Endothelial cell of umbilical vein (primary cell): Measurements from ENCODE around the gene MGST3. TPM values are rescaled to one million over a fixed set of nuclear protein-coding genes. Genes with fewer than 3 reads are reported as not detected.

ENCODE experiments used
- BruUV-seq: library from RNA; stranded (reverse); fragments of 400-500 nt; replicated peaks from 2 replicates; lab custom pipeline; 2021; lab: Mats Ljungman, UMichigan
- CTCF ChIA-PET: fragments of 300-600, 350-600 bp; sonication (Branson Sonifier 250); formaldehyde crosslinking; loops from one replicate; lab custom pipeline; 2021; ENCODE audit warnings: antibody characterized with exemption, inconsistent platforms; lab: Charles Lee
- POLR2A ChIA-PET: fragments of 300-600, 350-600 bp; sonication (Branson Sonifier 250); formaldehyde crosslinking; loops from one replicate; lab custom pipeline; 2021; ENCODE audit warnings: antibody characterized with exemption, inconsistent platforms; lab: Charles Lee
- DNase-seq: peaks from one replicate; pipeline ENCODE4 v3.0.0-alpha.2; 2011; ENCODE audit warnings: low read depth, low spot score
- FAIRE-seq: peaks from 2 replicates; lab custom pipeline; 2011; peaks lifted over from hg19 to GRCh38; lab: Jason Lieb, UNC
- H2AFZ ChIP-seq: 2 replicates; pipeline ENCODE4 v1.6.0; 2012; ENCODE audit warnings: low read depth, low read length, control low read depth, inconsistent platforms
- H3K27ac ChIP-seq: 2 replicates; pipeline ENCODE4 v1.5.1; 2011; ENCODE audit warnings: low read depth, mild to moderate bottlenecking, control low read depth, low read length, moderate library complexity; ENCODE audit not compliant: insufficient read depth
- H3K27me3 ChIP-seq, 2 experiments: 2 replicates each; pipeline versions ENCODE4 v1.6.0 to v1.6.1; 2011; ENCODE audit warnings: low read length in 2 of 2, mixed read lengths in 1 of 2; ENCODE audit not compliant: control insufficient read depth in 2 of 2, insufficient read depth in 2 of 2
- H3K36me3 ChIP-seq, 2 experiments: 2 replicates in 1 of 2; 3 replicates in 1 of 2; pipeline ENCODE4 v1.5.1; 2011; ENCODE audit warnings: low read length in 2 of 2, mild to moderate bottlenecking in 1 of 2, moderate library complexity in 1 of 2; ENCODE audit not compliant: control insufficient read depth in 2 of 2, insufficient read depth in 2 of 2; ENCODE audit errors: extremely low read depth in 1 of 2
- H3K4me1 ChIP-seq: 3 replicates; pipeline ENCODE4 v1.5.1; 2011; ENCODE audit warnings: mild to moderate bottlenecking, low read length; ENCODE audit not compliant: control insufficient read depth, insufficient read depth; ENCODE audit errors: extremely low read depth
- H3K4me2 ChIP-seq: 2 replicates; pipeline ENCODE4 v1.6.1; 2011; ENCODE audit warnings: low read length, control low read depth, mixed read lengths; ENCODE audit not compliant: insufficient read depth
- H3K4me3 ChIP-seq, 3 experiments: fragments of 200-600 bp in 1 of 3; sonication (generic), shearing (Covaris generic) in 1 of 3; replicated peaks in 1 of 3; 2 replicates each; pipeline ENCODE4 v1.5.1; 2011 to 2016; ENCODE audit warnings: control low read depth in 3 of 3, low read length in 3 of 3, mild to moderate bottlenecking in 2 of 3, inconsistent platforms in 1 of 3, low read depth in 1 of 3, moderate library complexity in 1 of 3; ENCODE audit not compliant: insufficient read depth in 1 of 3
- H3K79me2 ChIP-seq: 2 replicates; pipeline ENCODE4 v1.6.0; 2012; ENCODE audit warnings: low read length, inconsistent platforms; ENCODE audit not compliant: control insufficient read depth, insufficient read depth
- H3K9ac ChIP-seq: replicated peaks from 2 replicates; pipeline ENCODE3; 2011; ENCODE audit warnings: low read length, control low read depth; ENCODE audit not compliant: insufficient read depth; ENCODE audit errors: extremely low read depth
- H3K9me1 ChIP-seq: replicated peaks from 3 replicates; pipeline ENCODE4 v1.6.0; 2011; ENCODE audit warnings: mild to moderate bottlenecking, low read length; ENCODE audit not compliant: control insufficient read depth, insufficient read depth; ENCODE audit errors: extremely low read depth
- H3K9me3 ChIP-seq: replicated peaks from 2 replicates; pipeline ENCODE4 v1.5.1; 2012; ENCODE audit warnings: low read length, inconsistent platforms; ENCODE audit not compliant: control insufficient read depth, insufficient read depth
- H4K20me1 ChIP-seq: replicated peaks from 2 replicates; pipeline ENCODE3; 2011; ENCODE audit warnings: mild to moderate bottlenecking, low read length; ENCODE audit not compliant: control insufficient read depth, insufficient read depth; ENCODE audit errors: extremely low read depth
- FOS ChIP-seq: IDR thresholded peaks from 2 replicates; pipeline ENCODE4 v1.6.1; 2011; ENCODE audit warnings: mild to moderate bottlenecking, low read length, moderate library complexity, borderline replicate concordance; ENCODE audit not compliant: insufficient read depth
- GATA2 ChIP-seq: IDR thresholded peaks from 2 replicates; pipeline ENCODE4 v1.7.0; 2011; ENCODE audit warnings: low read depth, mild to moderate bottlenecking, moderate library complexity, mixed read lengths, low read length; ENCODE audit not compliant: insufficient read length, insufficient read depth
- MYC ChIP-seq: IDR thresholded peaks from one replicate; pipeline ENCODE4 v1.6.1; 2011; ENCODE audit warnings: mild to moderate bottlenecking, low read depth, low read length
- POLR2A ChIP-seq: IDR thresholded peaks from 2 replicates; pipeline ENCODE4 v1.6.1; 2012; ENCODE audit warnings: low read depth, mild to moderate bottlenecking, control low read depth, low read length
- POLR2AphosphoS5 ChIP-seq: IDR thresholded peaks from 2 replicates; pipeline ENCODE4 v1.6.1; 2012; ENCODE audit warnings: low read depth, mild to moderate bottlenecking, control low read depth, low read length, moderate library complexity; ENCODE audit not compliant: insufficient read depth
- dilution Hi-C: fragments of 300-500 bp; cut with MboI; formaldehyde crosslinking; loops from one replicate; pipeline ENCODE4 v1.15.0; 2019; ENCODE audit warnings: low sequenced_read_pairs; ENCODE audit not compliant: extremely low pct_ligation_motif_present
- intact Hi-C: fragments of 100-400 bp; cut with micrococcal nuclease; formaldehyde crosslinking; loops from one replicate; pipeline ENCODE4 v1.10.0; 2022
- polyA plus RNA-seq, 4 experiments: library from polyadenylated mRNA; depleted of rRNA in 3 of 4; stranded (reverse) in 3 of 4; unstranded in 1 of 4; fragments of >200 nt; gene quantifications; 2 replicates each; pipeline versions ENCODE4 v1.2.1 to v1.2.3, GENCODE V29; 2011 to 2012; ENCODE audit warnings: missing spikeins in 1 of 4
- total RNA-seq: library from RNA; stranded (reverse); gene quantifications from 2 replicates; pipeline ENCODE4 v1.2.3, GENCODE V29; 2021

Gene MGST3
- total and polyA plus RNA-seq, 2 donors (not counting 3 experiments of a cell fraction or from before 2014, with no cell fraction given) = 164 to 288 TPM

DNA sequence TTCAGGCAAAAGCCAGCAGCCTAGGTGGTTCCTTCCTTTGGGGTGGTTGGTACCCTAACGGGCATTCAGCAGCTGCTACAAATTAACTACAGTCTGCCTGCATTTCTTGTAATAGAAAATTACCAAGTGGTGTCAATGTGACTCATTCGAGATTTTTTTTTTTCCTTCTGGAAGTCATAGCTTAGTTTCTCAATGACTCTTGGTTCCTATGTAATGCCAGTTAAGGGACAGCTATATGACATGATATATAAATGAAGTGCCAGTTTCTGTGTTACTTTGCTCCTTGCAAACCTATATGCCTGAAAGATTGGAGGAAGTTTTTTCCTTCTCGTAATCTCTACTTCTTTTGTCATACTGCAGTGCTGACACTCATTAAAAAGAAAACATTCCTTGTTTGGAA lies 2.6 kb downstream of the MGST3 start:
- BruUV-seq = no TSS peak
- dilution Hi-C loops (no loop called here), intact Hi-C loops (no loop called here)
- peak; percentile 5 for DNase-seq
- ChIA-PET CTCF (interaction anchor here (0.7 to 1.2 kb wide), 4 partner anchors 14 to 288 kb away, joined by 3 to 4 read pairs (median 3); partner anchors contain the start of gene ALDH9A1), POLR2A (no interaction called here)
- Histone ChIP-seq H3K27me3 (peaks cover 3 to 9% of the 10 kb centered on the region in 2 experiments), H3K4me3 (no peak overlapping the region), H3K79me2 (peaks cover 28% of the 10 kb centered on the region), H3K9me1 (no peaks in the 10 kb centered on the region), H2AFZ (no peak overlapping the region), H3K4me1 (peaks cover 23% of the 10 kb centered on the region), H4K20me1 (no peaks in the 10 kb centered on the region), H3K4me2 (no peak overlapping the region), H3K9me3 (no peaks in the 10 kb centered on the region), H3K27ac (no peak overlapping the region), H3K36me3 (no peaks in the 10 kb centered on the region), H3K9ac (no peak overlapping the region)
- TF ChIP-seq FOS (peak; percentile 41), POLR2AphosphoS5 (no peak), GATA2 (no peak), MYC (no peak), POLR2A (no peak)
- FAIRE-seq = no peak

DNA sequence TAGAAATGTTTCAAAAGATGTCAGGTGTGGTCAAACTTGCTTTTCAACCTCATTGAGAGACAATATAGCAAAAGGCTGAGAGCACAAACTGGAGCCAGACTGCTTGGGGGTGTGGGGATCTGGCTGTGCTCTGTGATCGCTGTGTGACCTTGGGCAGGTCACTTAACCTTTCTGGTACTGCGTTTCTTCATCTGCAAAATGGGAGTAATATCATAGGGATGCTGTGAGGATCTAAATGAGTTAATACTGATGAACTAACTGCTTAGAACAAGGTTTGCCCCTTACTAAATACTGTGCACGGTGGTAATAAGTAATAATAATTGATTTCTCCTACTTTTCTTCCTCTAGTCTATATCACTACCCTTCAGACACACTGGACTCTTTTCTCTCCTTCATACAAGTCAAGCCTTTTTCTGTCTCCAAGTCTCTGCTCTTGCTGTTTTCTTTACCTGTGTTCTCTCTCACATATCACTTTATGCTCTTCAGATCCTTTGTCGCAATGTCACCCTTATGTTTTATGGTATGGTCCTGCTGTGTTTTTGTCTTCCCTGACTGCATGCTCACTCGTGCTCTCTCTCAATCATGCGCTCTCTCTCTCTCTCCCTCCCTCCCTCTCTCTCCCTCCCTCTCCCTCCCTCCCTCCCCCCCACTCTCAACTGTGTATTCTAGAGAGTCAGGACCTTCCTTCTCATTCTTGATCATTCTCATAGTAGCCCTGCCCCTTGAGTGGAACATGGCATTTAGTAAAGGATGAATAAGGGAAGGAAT lies 3.3 kb downstream of the MGST3 start:
- ChIA-PET CTCF (interaction anchor here (0.7 to 1.2 kb wide), 4 partner anchors 13 to 288 kb away, joined by 3 to 4 read pairs (median 3); partner anchors contain the start of gene ALDH9A1), POLR2A (no interaction called here)
- Histone ChIP-seq H3K27me3 (peaks cover 3% of the 10 kb centered on the region in 2 experiments), H3K9me1 (no peaks in the 10 kb centered on the region), H3K4me2 (no peak overlapping the region), H3K36me3 (no peaks in the 10 kb centered on the region), H3K9ac (no peak overlapping the region), H2AFZ (no peak overlapping the region), H3K4me3 (no peak overlapping the region), H3K27ac (no peak overlapping the region), H3K4me1 (peaks cover 23% of the 10 kb centered on the region), H3K79me2 (peaks cover 31% of the 10 kb centered on the region), H4K20me1 (no peaks in the 10 kb centered on the region), H3K9me3 (no peaks in the 10 kb centered on the region)
- intact Hi-C loops (no loop called here), dilution Hi-C loops (no loop called here)
- DNase-seq = no peak
- no peak for TF ChIP-seq POLR2A
- no TSS peak for BruUV-seq
- no peak for FAIRE-seq
